ENCODE data around the gene NLRC5. TPM values are rescaled to one million over a fixed set of nuclear protein-coding genes. Genes with fewer than 3 reads are reported as not detected.
"Not testable (repeated sequence)": the region's sequence is repeated elsewhere in the genome, so short reads cannot be mapped to it uniquely, and the experiment has no call there.

Gene NLRC5
- total RNA-seq, 3 donors from 2014 or later (not counting 1 experiment from before 2014, with no cell fraction given): 320 to 563 (median 535) TPM

DNA sequence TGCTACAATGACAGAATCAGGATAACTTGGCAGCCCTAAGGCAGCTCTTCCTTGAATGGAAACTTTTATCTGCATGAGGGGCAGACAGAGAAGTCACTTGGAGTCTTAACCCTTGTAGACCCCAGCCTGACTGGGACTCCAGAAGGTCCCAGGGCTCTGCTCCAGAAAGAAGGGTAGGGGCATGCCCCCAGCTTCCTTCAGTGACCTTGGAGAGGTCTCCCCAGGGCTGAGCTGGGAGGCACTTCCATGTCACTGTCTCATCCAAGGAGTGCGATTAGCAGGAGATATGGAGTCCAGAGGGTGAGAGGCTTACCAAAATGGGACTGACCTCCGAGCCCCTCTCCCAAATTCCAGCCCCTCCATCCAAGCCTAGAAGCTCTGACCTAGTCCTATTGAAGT lies 3.4 kb upstream of the NLRC5 start:
- Histone ChIP-seq H3K4me3 (ENCODE audit: low read length) (no peak overlapping the region), H3K36me3 (ENCODE audit: control insufficient read depth, insufficient read depth, low read length) (no peaks in the 10 kb centered on the region), H3K27me3 (ENCODE audit: control insufficient read depth, insufficient read depth, low read length) (no peaks in the 10 kb centered on the region), H3K27ac (ENCODE audit: low read length) (no peak overlapping the region), H3K9me3 (ENCODE audit: control insufficient read depth, insufficient read depth, low read length) (no peaks in the 10 kb centered on the region), H3K4me1 (ENCODE audit: control insufficient read depth, insufficient read depth, low read length) (peaks cover 48% of the 10 kb centered on the region)
- 100% methylated on average over 1 of the region's 2 CpGs for WGBS (ENCODE audit: insufficient coverage)
- TF ChIP-seq, protein P1, sequence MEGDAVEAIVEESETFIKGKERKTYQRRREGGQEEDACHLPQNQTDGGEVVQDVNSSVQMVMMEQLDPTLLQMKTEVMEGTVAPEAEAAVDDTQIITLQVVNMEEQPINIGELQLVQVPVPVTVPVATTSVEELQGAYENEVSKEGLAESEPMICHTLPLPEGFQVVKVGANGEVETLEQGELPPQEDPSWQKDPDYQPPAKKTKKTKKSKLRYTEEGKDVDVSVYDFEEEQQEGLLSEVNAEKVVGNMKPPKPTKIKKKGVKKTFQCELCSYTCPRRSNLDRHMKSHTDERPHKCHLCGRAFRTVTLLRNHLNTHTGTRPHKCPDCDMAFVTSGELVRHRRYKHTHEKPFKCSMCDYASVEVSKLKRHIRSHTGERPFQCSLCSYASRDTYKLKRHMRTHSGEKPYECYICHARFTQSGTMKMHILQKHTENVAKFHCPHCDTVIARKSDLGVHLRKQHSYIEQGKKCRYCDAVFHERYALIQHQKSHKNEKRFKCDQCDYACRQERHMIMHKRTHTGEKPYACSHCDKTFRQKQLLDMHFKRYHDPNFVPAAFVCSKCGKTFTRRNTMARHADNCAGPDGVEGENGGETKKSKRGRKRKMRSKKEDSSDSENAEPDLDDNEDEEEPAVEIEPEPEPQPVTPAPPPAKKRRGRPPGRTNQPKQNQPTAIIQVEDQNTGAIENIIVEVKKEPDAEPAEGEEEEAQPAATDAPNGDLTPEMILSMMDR (IDR thresholded peaks at IDR 0.05): no peak
- Mint-ChIP-seq H3K27ac (peak overlapping the region in 1 of 2 donors; percentile 1), H3K36me3 (no peaks in the 10 kb centered on the region), H3K4me3 (no peak overlapping the region), H3K9me3 (no peaks in the 10 kb centered on the region), H3K4me1 (peaks cover 45 to 49% of the 10 kb centered on the region in 2 donors), H3K27me3 (ENCODE audit: low read depth in 2 of 2) (no peaks in the 10 kb centered on the region)
- ATAC-seq: no peak
- intact Hi-C loops (cut with micrococcal nuclease): no loop called here
- no peak for DNase-seq

DNA sequence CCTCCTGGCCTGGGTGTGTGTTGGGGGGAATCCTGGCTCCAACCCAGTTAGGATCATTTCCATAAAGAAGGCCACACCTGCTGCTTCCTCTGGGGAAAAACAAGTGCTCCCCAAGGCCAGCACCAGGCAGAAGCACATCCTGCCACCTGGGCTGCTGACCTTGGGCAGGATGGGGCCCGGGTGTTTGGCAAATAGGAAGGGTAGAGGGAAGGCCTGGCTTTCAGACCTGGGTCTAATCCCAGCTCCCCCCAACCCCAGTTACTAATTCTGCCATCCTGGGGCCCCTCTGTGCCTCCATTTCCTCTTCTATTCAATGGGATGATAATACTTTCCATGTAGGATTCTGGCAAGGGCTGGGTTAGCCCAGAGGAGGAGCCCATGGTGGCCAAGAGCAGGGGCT lies 3.0 kb upstream of the NLRC5 start:
- Histone ChIP-seq H3K4me1 (ENCODE audit: control insufficient read depth, insufficient read depth, low read length) (peaks cover 48% of the 10 kb centered on the region), H3K4me3 (ENCODE audit: low read length) (no peak overlapping the region), H3K27me3 (ENCODE audit: control insufficient read depth, insufficient read depth, low read length) (no peaks in the 10 kb centered on the region), H3K9me3 (ENCODE audit: control insufficient read depth, insufficient read depth, low read length) (no peaks in the 10 kb centered on the region), H3K27ac (ENCODE audit: low read length) (no peak overlapping the region), H3K36me3 (ENCODE audit: control insufficient read depth, insufficient read depth, low read length) (no peaks in the 10 kb centered on the region)
- intact Hi-C loops (cut with micrococcal nuclease): no loop called here
- Mint-ChIP-seq H3K4me1 (peaks cover 44 to 47% of the 10 kb centered on the region in 2 donors), H3K9me3 (no peaks in the 10 kb centered on the region), H3K27me3 (ENCODE audit: low read depth in 2 of 2) (no peaks in the 10 kb centered on the region), H3K36me3 (no peaks in the 10 kb centered on the region), H3K4me3 (no peak overlapping the region), H3K27ac (peak overlapping the region; percentile 77 to 99)
- TF ChIP-seq, protein P1 (IDR thresholded peaks at IDR 0.05): no peak
- DNase-seq (no peak), ATAC-seq (no peak)
- WGBS (ENCODE audit: insufficient coverage): no CpG with 5 or more reads among the region's 1 CpG

DNA sequence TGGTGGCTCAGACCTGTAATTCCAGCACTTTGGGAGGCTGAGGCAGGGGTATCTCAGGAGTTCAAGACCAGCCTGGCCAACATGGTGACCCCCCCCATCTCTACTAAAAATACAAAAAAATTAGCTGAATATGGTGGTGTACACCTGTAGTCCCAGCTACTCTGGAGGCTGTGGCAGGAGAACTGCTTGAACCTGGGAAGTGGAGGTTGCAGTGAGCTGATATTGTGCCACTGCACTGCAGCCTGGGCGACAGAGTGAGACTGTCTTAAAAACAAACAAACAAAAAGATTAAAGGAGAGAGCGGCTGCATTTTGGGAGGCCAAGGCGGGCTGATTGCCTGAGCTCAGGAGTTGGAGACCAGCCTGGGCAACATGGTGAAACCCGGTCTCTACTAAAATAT lies 2.4 kb upstream of the NLRC5 start:
- H3K4me1 Mint-ChIP-seq: peaks cover 47 to 52% of the 10 kb centered on the region in 2 donors
- H3K27me3 Mint-ChIP-seq (ENCODE audit: low read depth in 2 of 2); H3K27me3 ChIP-seq (ENCODE audit: control insufficient read depth, insufficient read depth, low read length); H3K4me3 Mint-ChIP-seq; H3K27ac ChIP-seq (ENCODE audit: low read length); H3K36me3 ChIP-seq (ENCODE audit: control insufficient read depth, insufficient read depth, low read length); H3K4me3 ChIP-seq (ENCODE audit: low read length); H3K9me3 Mint-ChIP-seq; DNase-seq; H3K36me3 Mint-ChIP-seq; intact Hi-C loops (cut with micrococcal nuclease); H3K9me3 ChIP-seq (ENCODE audit: control insufficient read depth, insufficient read depth, low read length); ATAC-seq: not testable (repeated sequence)
- whole genome bisulfite sequencing (ENCODE audit: insufficient coverage): 96% methylated on average over 4 of the region's 4 CpGs
- H3K27ac Mint-ChIP-seq: peak overlapping the region; percentile 77 to 99
- peaks cover 54% of the 10 kb centered on the region for H3K4me1 ChIP-seq (ENCODE audit: control insufficient read depth, insufficient read depth, low read length)

DNA sequence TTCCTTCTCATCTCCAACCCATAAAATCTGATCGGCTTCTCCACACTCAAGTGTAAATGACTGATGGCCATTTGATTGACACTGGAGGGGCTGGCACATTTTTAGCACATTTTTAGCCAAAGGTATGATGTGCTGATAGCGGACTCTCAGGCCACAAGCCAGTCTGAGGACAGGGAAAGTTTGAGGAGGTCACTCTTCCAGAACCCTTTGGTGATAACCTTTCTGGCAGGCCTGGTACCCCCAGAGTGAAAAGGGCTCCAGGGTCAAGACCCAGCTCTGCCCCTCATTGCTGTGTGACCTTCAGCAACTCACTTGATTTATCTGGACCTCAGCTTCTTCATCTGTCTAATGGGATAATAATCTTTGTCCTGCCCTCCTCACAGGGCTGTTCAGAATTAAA lies 1.7 kb upstream of the NLRC5 start:
- Histone ChIP-seq H3K4me1 (ENCODE audit: control insufficient read depth, insufficient read depth, low read length) (peaks cover 61% of the 10 kb centered on the region), H3K4me3 (ENCODE audit: low read length) (no peak overlapping the region), H3K36me3 (ENCODE audit: control insufficient read depth, insufficient read depth, low read length) (peaks cover 6% of the 10 kb centered on the region), H3K9me3 (ENCODE audit: control insufficient read depth, insufficient read depth, low read length) (no peaks in the 10 kb centered on the region), H3K27me3 (ENCODE audit: control insufficient read depth, insufficient read depth, low read length) (no peaks in the 10 kb centered on the region), H3K27ac (ENCODE audit: low read length) (no peak overlapping the region)
- H3K36me3 Mint-ChIP-seq: no peaks in the 10 kb centered on the region
- DNase-seq (no peak), ATAC-seq (no peak)
- no peaks in the 10 kb centered on the region for H3K27me3 Mint-ChIP-seq (ENCODE audit: low read depth in 2 of 2)
- peaks cover 50 to 54% of the 10 kb centered on the region in 2 donors for H3K4me1 Mint-ChIP-seq
- peak overlapping the region; percentile 72 for H3K4me3 Mint-ChIP-seq
- TF ChIP-seq, protein P1 (IDR thresholded peaks at IDR 0.05): no peak
- WGBS (ENCODE audit: insufficient coverage): 97% methylated on average over 2 of the region's 2 CpGs
- peak overlapping the region; percentile 77 to 99 for H3K27ac Mint-ChIP-seq
- no peaks in the 10 kb centered on the region for H3K9me3 Mint-ChIP-seq
- intact Hi-C loops (cut with micrococcal nuclease): no loop called here

Data from natural killer cell (primary cell).